GM18505 (cell line): ENCODE data around the gene PSME3IP1.
"Not testable (repeated sequence)": the region's sequence is repeated elsewhere in the genome, so short reads cannot be mapped to it uniquely, and the experiment has no call there.

Experiments
- ATAC-seq: cut with Tn5 transposase; IDR thresholded peaks from one replicate; pipeline ENCODE4 v1.9.1; 2021; ENCODE audit not compliant: unreplicated experiment
- POLR2A ChIP-seq: IDR thresholded peaks from 4 replicates; pipeline ENCODE4 v1.6.1; 2011; ENCODE audit warnings: borderline replicate concordance; ENCODE audit not compliant: insufficient read depth, insufficient read length; ENCODE audit errors: extremely low read depth

PSME3IP1 gene

GRCh38 chr16:57125376-57125775 is 60.5 kb downstream of the PSME3IP1 start:
- no peak for ATAC-seq
- TF ChIP-seq POLR2A: no peak

- ATAC-seq: no peak
- TF ChIP-seq POLR2A: no peak
These were observed 61.7 kb downstream of the PSME3IP1 start for GRCh38 chr16:57123974-57124674.

GRCh38 chr16:57123216-57123973 is 62.4 kb downstream of the PSME3IP1 start:
- no peak for ATAC-seq
- no peak for TF ChIP-seq POLR2A

GRCh38 chr16:57118461-57119084 is 67.3 kb downstream of the PSME3IP1 start:
- ATAC-seq: no peak
- no peak for TF ChIP-seq POLR2A

- TF ChIP-seq POLR2A: no peak
- no peak for ATAC-seq
These were observed 70.2 kb downstream of the PSME3IP1 start for GRCh38 chr16:57115514-57116182.

GRCh38 chr16:57115168-57115513 is 70.7 kb downstream of the PSME3IP1 start:
- no peak for TF ChIP-seq POLR2A

GRCh38 chr16:57113664-57114063 is 72.2 kb downstream of the PSME3IP1 start:
- no peak for TF ChIP-seq POLR2A
- ATAC-seq: no peak

More at GRCh38 chr16:57115168-57115513, 70.7 kb downstream of the PSME3IP1 start:
- no peak for ATAC-seq

- no peak for ATAC-seq
- no peak for TF ChIP-seq POLR2A
These were observed 72.8 kb downstream of the PSME3IP1 start for GRCh38 chr16:57113042-57113453.

GRCh38 chr16:57112403-57113041 is 73.3 kb downstream of the PSME3IP1 start:
- ATAC-seq: no peak
- TF ChIP-seq POLR2A: no peak

GRCh38 chr16:57111420-57111819 is 74.4 kb downstream of the PSME3IP1 start:
- no peak for TF ChIP-seq POLR2A
- no peak for ATAC-seq

- no peak for TF ChIP-seq POLR2A
These were observed 74.9 kb downstream of the PSME3IP1 start for GRCh38 chr16:57110937-57111336.

GRCh38 chr16:57109259-57110105 is 76.4 kb downstream of the PSME3IP1 start:
- not testable (repeated sequence) for ATAC-seq

More at GRCh38 chr16:57110937-57111336, 74.9 kb downstream of the PSME3IP1 start:
- ATAC-seq: no peak

GRCh38 chr16:57108432-57108831 is 77.4 kb downstream of the PSME3IP1 start:
- TF ChIP-seq POLR2A: no peak
- ATAC-seq: no peak
